ENCODE results near the gene RBBP6. TPM values are rescaled to one million over a fixed set of nuclear protein-coding genes. Genes with fewer than 3 reads are reported as not detected.
"Not testable (repeated sequence)": the region's sequence is repeated elsewhere in the genome, so short reads cannot be mapped to it uniquely, and the experiment has no call there.

The RBBP6 gene
- total RNA-seq, 1 donor from 2014 or later = 85.3 TPM

DNA sequence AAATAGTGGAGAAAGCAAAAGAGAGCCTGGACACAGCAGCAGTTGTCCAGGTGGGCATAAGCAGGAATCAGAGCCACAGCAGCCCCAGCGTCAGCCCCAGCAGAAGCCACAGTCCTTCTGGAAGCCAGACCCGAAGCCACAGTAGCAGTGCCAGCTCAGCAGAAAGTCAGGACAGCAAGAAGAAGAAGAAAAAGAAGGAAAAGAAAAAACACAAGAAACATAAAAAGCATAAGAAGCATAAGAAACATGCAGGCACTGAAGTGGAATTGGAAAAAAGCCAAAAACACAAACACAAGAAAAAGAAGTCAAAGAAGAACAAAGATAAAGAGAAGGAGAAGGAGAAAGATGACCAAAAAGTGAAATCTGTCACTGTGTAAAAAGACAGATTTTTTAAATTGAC lies 32.7 kb downstream of the RBBP6 start:
- intact Hi-C loops (cut with micrococcal nuclease) = no loop called here
- ATAC-seq (ENCODE audit: low read depth) (no peak), DNase-seq (no peak)
- CTCF ChIA-PET = no interaction called here
- Mint-ChIP-seq H3K9me3 (peaks cover 8% of the 10 kb centered on the region), H3K4me3 (no peak overlapping the region), H3K27ac (no peak overlapping the region), H3K36me3 (ENCODE audit: low read depth) (peaks cover 53% of the 10 kb centered on the region), H3K27me3 (no peaks in the 10 kb centered on the region), H3K4me1 (no peaks in the 10 kb centered on the region)
- POLR2A ChIA-PET = no interaction called here
- TF ChIP-seq, protein P1, sequence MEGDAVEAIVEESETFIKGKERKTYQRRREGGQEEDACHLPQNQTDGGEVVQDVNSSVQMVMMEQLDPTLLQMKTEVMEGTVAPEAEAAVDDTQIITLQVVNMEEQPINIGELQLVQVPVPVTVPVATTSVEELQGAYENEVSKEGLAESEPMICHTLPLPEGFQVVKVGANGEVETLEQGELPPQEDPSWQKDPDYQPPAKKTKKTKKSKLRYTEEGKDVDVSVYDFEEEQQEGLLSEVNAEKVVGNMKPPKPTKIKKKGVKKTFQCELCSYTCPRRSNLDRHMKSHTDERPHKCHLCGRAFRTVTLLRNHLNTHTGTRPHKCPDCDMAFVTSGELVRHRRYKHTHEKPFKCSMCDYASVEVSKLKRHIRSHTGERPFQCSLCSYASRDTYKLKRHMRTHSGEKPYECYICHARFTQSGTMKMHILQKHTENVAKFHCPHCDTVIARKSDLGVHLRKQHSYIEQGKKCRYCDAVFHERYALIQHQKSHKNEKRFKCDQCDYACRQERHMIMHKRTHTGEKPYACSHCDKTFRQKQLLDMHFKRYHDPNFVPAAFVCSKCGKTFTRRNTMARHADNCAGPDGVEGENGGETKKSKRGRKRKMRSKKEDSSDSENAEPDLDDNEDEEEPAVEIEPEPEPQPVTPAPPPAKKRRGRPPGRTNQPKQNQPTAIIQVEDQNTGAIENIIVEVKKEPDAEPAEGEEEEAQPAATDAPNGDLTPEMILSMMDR (IDR thresholded peaks at IDR 0.05) = no peak

DNA sequence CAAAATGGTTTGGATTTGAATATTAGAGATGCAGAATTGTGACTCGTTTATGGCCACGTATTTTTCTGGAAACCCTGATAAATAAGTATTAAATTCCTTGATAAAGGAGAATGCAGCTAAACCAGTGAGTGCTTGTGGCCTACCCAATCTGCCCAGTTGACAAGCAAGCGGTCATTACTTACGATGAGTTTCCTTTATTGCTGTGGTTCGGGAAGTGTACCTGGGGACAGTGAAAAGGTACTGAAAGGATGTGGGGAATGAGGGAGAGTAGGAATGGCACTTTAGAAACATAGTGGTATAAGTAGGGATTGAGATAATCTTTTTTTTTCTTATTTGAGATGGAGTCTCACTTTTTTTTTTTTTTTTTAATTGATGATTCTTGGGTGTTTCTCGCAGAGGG lies 33.8 kb downstream of the RBBP6 start:
- Mint-ChIP-seq H3K27me3 (no peaks in the 10 kb centered on the region), H3K4me3 (no peak overlapping the region), H3K27ac (no peak overlapping the region), H3K9me3 (peaks cover 8% of the 10 kb centered on the region), H3K36me3 (ENCODE audit: low read depth) (peaks cover 42% of the 10 kb centered on the region), H3K4me1 (no peaks in the 10 kb centered on the region)
- TF ChIP-seq, protein P1 (IDR thresholded peaks at IDR 0.05) = no peak
- POLR2A ChIA-PET = no interaction called here
- intact Hi-C loops (cut with micrococcal nuclease) = no loop called here
- ATAC-seq (ENCODE audit: low read depth) (no peak), DNase-seq (no peak)
- CTCF ChIA-PET = no interaction called here

DNA sequence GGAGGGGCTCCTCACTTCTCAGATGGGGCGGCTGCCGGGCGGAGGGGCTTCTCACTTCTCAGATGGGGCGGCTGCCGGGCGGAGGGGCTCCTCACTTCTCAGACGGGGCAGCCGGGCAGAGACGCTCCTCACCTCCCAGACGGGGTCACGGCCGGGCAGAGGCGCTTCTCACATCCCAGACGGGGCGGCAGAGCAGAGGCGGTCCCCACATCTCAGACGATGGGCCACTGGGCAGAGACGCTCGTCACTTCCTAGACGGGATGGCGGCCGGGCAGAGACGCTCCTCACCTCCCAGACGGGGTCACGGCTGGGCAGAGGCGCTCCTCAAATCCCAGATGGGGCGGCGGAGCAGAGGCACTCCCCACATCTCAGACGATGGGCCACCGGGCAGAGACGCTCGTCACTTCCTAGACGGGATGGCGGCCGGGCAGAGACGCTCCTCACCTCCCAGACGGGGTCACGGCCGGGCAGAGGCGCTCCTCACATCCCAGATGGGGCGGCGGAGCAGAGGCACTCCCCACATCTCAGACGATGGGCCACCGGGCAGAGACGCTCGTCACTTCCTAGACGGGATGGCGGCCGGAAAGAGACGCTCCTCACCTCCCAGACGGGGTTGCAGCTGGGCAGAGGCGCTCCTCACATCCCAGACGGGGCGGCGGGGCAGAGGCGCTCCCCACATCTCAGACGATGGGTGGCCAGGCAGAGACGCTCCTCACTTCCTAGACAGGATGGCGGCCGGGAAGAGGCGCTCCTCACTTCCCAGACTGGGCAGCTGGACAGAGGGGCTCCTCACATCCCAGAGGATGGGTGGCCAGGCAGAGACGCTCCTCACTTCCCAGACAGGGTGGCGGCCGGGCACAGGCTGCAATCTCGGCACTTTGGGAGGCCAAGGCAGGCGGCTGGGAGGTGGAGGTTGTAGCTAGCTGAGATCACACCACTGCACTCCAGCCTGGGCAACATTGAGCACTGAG lies 35.4 kb downstream of the RBBP6 start:
- peaks cover 25% of the 10 kb centered on the region for H3K36me3 Mint-ChIP-seq (ENCODE audit: low read depth)
- H3K27me3 Mint-ChIP-seq; H3K9me3 Mint-ChIP-seq; POLR2A ChIA-PET; H3K4me1 Mint-ChIP-seq; CTCF ChIA-PET; ATAC-seq (ENCODE audit: low read depth); intact Hi-C loops (cut with micrococcal nuclease); H3K4me3 Mint-ChIP-seq; H3K27ac Mint-ChIP-seq; DNase-seq: not testable (repeated sequence)

DNA sequence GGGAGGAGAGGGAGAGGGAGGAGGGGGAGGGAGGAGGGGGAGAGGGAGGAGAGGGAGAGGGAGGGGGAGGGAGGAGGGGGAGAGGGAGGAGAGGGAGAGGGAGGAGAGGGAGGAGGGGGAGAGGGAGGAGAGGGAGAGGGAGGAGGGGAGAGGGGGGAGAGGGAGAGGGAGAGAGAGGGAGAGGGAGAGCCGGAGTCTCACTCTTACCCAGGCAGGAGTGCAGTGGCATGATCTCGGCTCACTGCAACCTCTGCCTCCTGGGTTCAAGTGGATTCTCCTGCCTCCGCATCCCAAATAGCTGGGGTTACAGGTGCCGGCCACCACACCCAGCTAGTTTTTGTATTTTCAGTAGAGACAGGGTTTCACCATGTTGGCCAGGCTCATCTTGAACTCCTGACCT lies 36.4 kb downstream of the RBBP6 start:
- POLR2A ChIA-PET; H3K9me3 Mint-ChIP-seq; H3K27ac Mint-ChIP-seq; H3K27me3 Mint-ChIP-seq; H3K4me1 Mint-ChIP-seq; CTCF ChIA-PET; H3K4me3 Mint-ChIP-seq; ATAC-seq (ENCODE audit: low read depth); DNase-seq; intact Hi-C loops (cut with micrococcal nuclease): not testable (repeated sequence)
- peaks cover 16% of the 10 kb centered on the region for H3K36me3 Mint-ChIP-seq (ENCODE audit: low read depth)

DNA sequence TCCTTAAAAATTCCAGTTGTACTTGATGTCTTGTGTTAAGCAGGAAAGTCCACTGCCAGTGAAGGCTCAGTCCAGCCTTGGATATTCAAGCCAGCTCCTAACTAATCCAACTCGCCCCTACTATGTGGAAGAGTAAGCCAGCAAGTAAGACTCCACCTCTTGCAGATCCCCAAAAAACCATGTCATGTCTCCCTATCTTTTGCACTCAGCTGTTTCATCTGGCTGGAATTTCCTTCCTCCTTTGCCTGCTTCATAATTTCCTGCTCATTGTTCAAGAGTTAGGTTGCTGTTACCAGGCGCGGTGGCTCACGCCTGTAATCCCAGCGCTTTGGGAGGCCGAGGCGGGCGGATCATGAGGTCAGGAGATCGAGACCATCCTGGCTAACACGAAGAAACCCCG lies 37.8 kb downstream of the RBBP6 start:
- CTCF ChIA-PET = no interaction called here
- H3K4me3 Mint-ChIP-seq = no peak overlapping the region
- POLR2A ChIA-PET = interaction anchor here (0.7 kb wide), 1 partner anchor 489 kb away, joined by 3 read pairs; no protein-coding TSS in a partner anchor

DNA sequence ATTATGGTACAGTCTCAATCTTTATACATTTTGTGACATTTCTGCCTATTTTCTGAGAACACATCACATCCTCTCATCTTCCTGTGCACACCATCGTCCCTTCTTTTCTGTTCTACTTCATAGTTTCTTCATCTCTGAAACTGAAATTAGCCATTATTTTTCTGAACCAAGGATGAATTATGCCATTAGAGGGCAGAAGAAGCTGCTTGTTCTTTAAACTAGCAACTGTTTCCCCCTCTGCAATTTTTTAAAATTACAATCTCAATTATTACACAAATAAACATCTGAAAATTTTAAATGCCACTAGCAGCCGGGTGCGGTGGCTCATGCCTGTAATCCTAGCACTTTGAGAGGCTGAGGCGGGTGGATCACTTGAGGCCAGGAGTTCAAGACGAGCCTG lies 41.3 kb downstream of the RBBP6 start:
- Mint-ChIP-seq H3K36me3 (ENCODE audit: low read depth) (no peaks in the 10 kb centered on the region), H3K4me3 (no peak overlapping the region), H3K27me3 (peaks cover 7% of the 10 kb centered on the region), H3K9me3 (no peaks in the 10 kb centered on the region), H3K4me1 (no peaks in the 10 kb centered on the region), H3K27ac (no peak overlapping the region)
- POLR2A ChIA-PET = no interaction called here
- ATAC-seq (ENCODE audit: low read depth) = no peak
- CTCF ChIA-PET = interaction anchor here (0.9 kb wide), 1 partner anchor 149 kb away, joined by 3 read pairs; no protein-coding TSS in a partner anchor
- TF ChIP-seq, protein P1 (IDR thresholded peaks at IDR 0.05) = no peak
- DNase-seq = no peak
- intact Hi-C loops (cut with micrococcal nuclease) = no loop called here

More for the DNA sequence above, 37.8 kb downstream of the RBBP6 start:
- intact Hi-C loops (cut with micrococcal nuclease) = no loop called here
- Mint-ChIP-seq H3K9me3 (no peaks in the 10 kb centered on the region), H3K27me3 (no peaks in the 10 kb centered on the region), H3K36me3 (ENCODE audit: low read depth) (peaks cover 2% of the 10 kb centered on the region), H3K4me1 (no peaks in the 10 kb centered on the region), H3K27ac (no peak overlapping the region)
- DNase-seq = no peak
- no peak for ATAC-seq (ENCODE audit: low read depth)
- TF ChIP-seq, protein P1 (IDR thresholded peaks at IDR 0.05) = no peak
